ENCODE results near the gene MLLT10.
"Not testable (repeated sequence)": the region's sequence is repeated elsewhere in the genome, so short reads cannot be mapped to it uniquely, and the experiment has no call there.

GRCh38 chr10:21624421-21624820 is 90.4 kb downstream of the MLLT10 start:
- TF ChIP-seq CTCF, POLR2A (IDR thresholded peaks at IDR 0.05): not testable (repeated sequence)

Measured in thyroid gland (tissue), 4 donors.